ENCODE data around the gene ELAVL3.

Gene ELAVL3

DNA sequence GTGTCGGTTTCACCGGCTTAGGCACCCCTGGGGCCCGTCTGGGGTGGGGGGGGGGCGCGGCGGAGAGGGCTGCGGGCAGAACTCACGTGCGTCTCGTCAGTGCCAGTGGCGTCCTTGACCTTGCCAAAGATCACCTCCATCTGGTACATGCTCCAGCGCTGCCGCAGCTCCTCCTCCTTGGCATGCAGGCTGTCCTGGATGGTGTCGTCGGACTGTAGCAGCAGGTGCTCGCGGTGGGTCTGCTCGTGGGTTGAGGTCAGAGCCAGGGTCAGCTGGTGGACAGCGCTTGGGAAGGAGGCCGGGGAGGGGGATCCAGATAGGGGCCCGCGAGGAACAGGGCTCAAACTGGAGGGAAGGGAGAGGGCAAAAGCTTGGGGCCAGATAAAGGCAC lies 57.1 kb downstream of the ELAVL3 start:
- no peak overlapping the region for H4K5ac ChIP-seq (ENCODE audit: low read length)
- no CpG with 5 or more reads among the region's 22 CpGs for WGBS (ENCODE audit: extremely low coverage, insufficient coverage, low lambda C conversion rate)
- H3K4me1 ChIP-seq (ENCODE audit: control insufficient read depth, low read depth, low read length) = peaks cover 2% of the 10 kb centered on the region
- H3K4me2 ChIP-seq (ENCODE audit: low read length) = no peak overlapping the region
- H4K8ac ChIP-seq (ENCODE audit: low read depth, low read length) = no peak overlapping the region
- no peak overlapping the region for H3K18ac ChIP-seq (ENCODE audit: low read length)
- H3K9ac ChIP-seq (ENCODE audit: low read length) = no peak overlapping the region
- H2BK120ac ChIP-seq (ENCODE audit: low read depth, low read length) = no peak overlapping the region
- no peak overlapping the region for H3K56ac ChIP-seq (ENCODE audit: low read length)
- no peak overlapping the region for H3K4ac ChIP-seq (ENCODE audit: low read depth, low read length)
- no peak overlapping the region for H2BK15ac ChIP-seq (replicated peaks; ENCODE audit: low read depth)
- no peak overlapping the region for H3K27ac ChIP-seq (ENCODE audit: low read depth, low read length)
- no peak overlapping the region for H3K4me3 ChIP-seq (ENCODE audit: low read length)
- H2AK5ac ChIP-seq (ENCODE audit: low read length) = no peak overlapping the region
- no peak overlapping the region for H3K23ac ChIP-seq (ENCODE audit: low read length)
- H2BK5ac ChIP-seq (ENCODE audit: low read length) = no peak overlapping the region
- no peak for DNase-seq
- H3K79me1 ChIP-seq (ENCODE audit: low read length) = no peaks in the 10 kb centered on the region
- H3K79me2 ChIP-seq (ENCODE audit: control insufficient read depth, insufficient read depth, low read length) = no peaks in the 10 kb centered on the region
- H3K27me3 ChIP-seq (ENCODE audit: insufficient read depth, low read length, poor library complexity) = peaks cover 3% of the 10 kb centered on the region
- no peaks in the 10 kb centered on the region for H3K36me3 ChIP-seq (ENCODE audit: control insufficient read depth, insufficient read depth, low read length)

- Histone ChIP-seq H2BK15ac (replicated peaks; ENCODE audit: low read depth) (no peak overlapping the region), H3K79me2 (ENCODE audit: control insufficient read depth, insufficient read depth, low read length) (no peaks in the 10 kb centered on the region), H3K56ac (ENCODE audit: low read length) (no peak overlapping the region), H3K4ac (ENCODE audit: low read depth, low read length) (no peak overlapping the region), H3K4me3 (ENCODE audit: low read length) (no peak overlapping the region), H3K4me1 (ENCODE audit: control insufficient read depth, low read depth, low read length) (peaks cover 2% of the 10 kb centered on the region), H2BK5ac (ENCODE audit: low read length) (no peak overlapping the region), H3K36me3 (ENCODE audit: control insufficient read depth, insufficient read depth, low read length) (no peaks in the 10 kb centered on the region), H4K5ac (ENCODE audit: low read length) (no peak overlapping the region), H2BK120ac (ENCODE audit: low read depth, low read length) (no peak overlapping the region), H2AK5ac (ENCODE audit: low read length) (no peak overlapping the region), H3K27ac (ENCODE audit: low read depth, low read length) (no peak overlapping the region), H3K18ac (ENCODE audit: low read length) (no peak overlapping the region), H3K4me2 (ENCODE audit: low read length) (no peak overlapping the region), H3K27me3 (ENCODE audit: insufficient read depth, low read length, poor library complexity) (peaks cover 3% of the 10 kb centered on the region), H3K23ac (ENCODE audit: low read length) (no peak overlapping the region), H4K8ac (ENCODE audit: low read depth, low read length) (no peak overlapping the region), H3K9ac (ENCODE audit: low read length) (no peak overlapping the region), H3K79me1 (ENCODE audit: low read length) (no peaks in the 10 kb centered on the region)
- DNase-seq = no peak
- WGBS (ENCODE audit: extremely low coverage, insufficient coverage, low lambda C conversion rate) = no CpG with 5 or more reads among the region's 27 CpGs
These were observed 57.6 kb downstream of the ELAVL3 start for GRCh38 chr19:11423164-11423790.

DNA sequence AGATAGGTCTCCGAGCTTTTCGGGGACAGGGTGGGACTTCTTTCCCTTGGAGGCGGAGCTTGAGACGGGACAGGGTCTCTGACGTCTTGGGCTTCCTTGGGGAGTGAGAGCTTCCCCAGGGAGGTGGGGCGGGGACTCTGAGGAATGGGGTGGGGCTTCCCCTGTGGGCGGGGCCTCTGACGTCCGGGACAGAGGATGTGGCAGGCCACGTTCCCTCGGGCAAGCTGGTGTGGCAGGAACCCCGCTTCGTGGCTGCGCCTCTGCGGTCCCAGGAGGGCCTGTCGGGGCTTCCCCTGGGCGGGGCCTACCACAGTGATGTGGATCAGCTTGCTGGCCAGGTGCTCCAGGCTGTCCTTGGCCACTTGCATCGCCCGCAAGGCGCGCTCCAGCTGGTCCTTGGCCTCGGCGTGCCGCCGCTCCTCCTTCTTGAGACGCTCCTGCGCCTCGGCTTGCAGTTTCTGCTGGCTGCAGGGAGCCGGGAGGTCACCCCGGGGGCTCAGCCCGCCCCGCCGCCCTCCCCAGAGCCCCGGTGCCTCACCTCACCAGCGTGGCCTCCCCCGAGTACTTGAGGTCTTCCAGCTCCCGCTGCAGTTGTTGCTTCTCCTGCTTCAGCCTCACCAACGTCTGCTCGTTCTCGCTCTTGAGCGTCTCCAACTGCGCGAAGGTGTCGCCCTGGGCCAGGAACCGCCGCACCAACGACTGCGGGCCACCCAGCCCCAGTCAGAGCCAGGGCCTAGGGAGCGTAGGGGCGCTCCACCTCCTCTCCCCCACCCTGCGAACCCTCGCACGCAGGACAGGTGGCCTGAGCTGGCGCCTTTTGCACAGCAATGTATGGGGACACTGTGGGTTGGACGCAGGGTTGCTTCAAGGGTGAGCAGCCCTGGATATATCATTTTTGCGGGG lies 58.4 kb downstream of the ELAVL3 start:
- Histone ChIP-seq H2BK15ac (replicated peaks; ENCODE audit: low read depth) (no peak overlapping the region), H2BK5ac (ENCODE audit: low read length) (no peak overlapping the region), H3K23ac (ENCODE audit: low read length) (no peak overlapping the region), H3K18ac (ENCODE audit: low read length) (no peak overlapping the region), H3K4me1 (ENCODE audit: control insufficient read depth, low read depth, low read length) (peaks cover 2% of the 10 kb centered on the region), H3K36me3 (ENCODE audit: control insufficient read depth, insufficient read depth, low read length) (no peaks in the 10 kb centered on the region), H3K56ac (ENCODE audit: low read length) (peak overlapping the region; percentile 40), H4K8ac (ENCODE audit: low read depth, low read length) (no peak overlapping the region), H3K4ac (ENCODE audit: low read depth, low read length) (no peak overlapping the region), H4K5ac (ENCODE audit: low read length) (no peak overlapping the region), H3K4me2 (ENCODE audit: low read length) (peak overlapping the region; percentile 70), H3K27me3 (ENCODE audit: insufficient read depth, low read length, poor library complexity) (peaks cover 3% of the 10 kb centered on the region), H3K4me3 (ENCODE audit: low read length) (peak overlapping the region; percentile 38), H2AK5ac (ENCODE audit: low read length) (no peak overlapping the region), H3K79me2 (ENCODE audit: control insufficient read depth, insufficient read depth, low read length) (no peaks in the 10 kb centered on the region), H2BK120ac (ENCODE audit: low read depth, low read length) (no peak overlapping the region), H3K79me1 (ENCODE audit: low read length) (no peaks in the 10 kb centered on the region), H3K9ac (ENCODE audit: low read length) (peak overlapping the region; percentile 32), H3K27ac (ENCODE audit: low read depth, low read length) (no peak overlapping the region)
- peak; percentile 96 for DNase-seq
- no CpG with 5 or more reads among the region's 56 CpGs for WGBS (ENCODE audit: extremely low coverage, insufficient coverage, low lambda C conversion rate)

GRCh38 chr19:11421371-11422098 lies 59.3 kb downstream of the ELAVL3 start:
- Histone ChIP-seq H2AK5ac (ENCODE audit: low read length) (no peak overlapping the region), H2BK120ac (ENCODE audit: low read depth, low read length) (no peak overlapping the region), H3K4me2 (ENCODE audit: low read length) (peak overlapping the region; percentile 77), H4K8ac (ENCODE audit: low read depth, low read length) (no peak overlapping the region), H3K27me3 (ENCODE audit: insufficient read depth, low read length, poor library complexity) (peaks cover 3% of the 10 kb centered on the region), H3K4ac (ENCODE audit: low read depth, low read length) (no peak overlapping the region), H3K4me3 (ENCODE audit: low read length) (peak overlapping the region; percentile 38), H3K27ac (ENCODE audit: low read depth, low read length) (no peak overlapping the region), H3K36me3 (ENCODE audit: control insufficient read depth, insufficient read depth, low read length) (no peaks in the 10 kb centered on the region), H3K56ac (ENCODE audit: low read length) (peak overlapping the region; percentile 77), H3K9ac (ENCODE audit: low read length) (peak overlapping the region; percentile 58), H3K79me1 (ENCODE audit: low read length) (no peaks in the 10 kb centered on the region), H3K4me1 (ENCODE audit: control insufficient read depth, low read depth, low read length) (peaks cover 2% of the 10 kb centered on the region), H2BK5ac (ENCODE audit: low read length) (no peak overlapping the region), H4K5ac (ENCODE audit: low read length) (no peak overlapping the region), H2BK15ac (replicated peaks; ENCODE audit: low read depth) (no peak overlapping the region), H3K23ac (ENCODE audit: low read length) (no peak overlapping the region), H3K79me2 (ENCODE audit: control insufficient read depth, insufficient read depth, low read length) (no peaks in the 10 kb centered on the region), H3K18ac (ENCODE audit: low read length) (no peak overlapping the region)
- WGBS (ENCODE audit: extremely low coverage, insufficient coverage, low lambda C conversion rate) = no CpG with 5 or more reads among the region's 36 CpGs
- peak; percentile 83 for DNase-seq

DNA sequence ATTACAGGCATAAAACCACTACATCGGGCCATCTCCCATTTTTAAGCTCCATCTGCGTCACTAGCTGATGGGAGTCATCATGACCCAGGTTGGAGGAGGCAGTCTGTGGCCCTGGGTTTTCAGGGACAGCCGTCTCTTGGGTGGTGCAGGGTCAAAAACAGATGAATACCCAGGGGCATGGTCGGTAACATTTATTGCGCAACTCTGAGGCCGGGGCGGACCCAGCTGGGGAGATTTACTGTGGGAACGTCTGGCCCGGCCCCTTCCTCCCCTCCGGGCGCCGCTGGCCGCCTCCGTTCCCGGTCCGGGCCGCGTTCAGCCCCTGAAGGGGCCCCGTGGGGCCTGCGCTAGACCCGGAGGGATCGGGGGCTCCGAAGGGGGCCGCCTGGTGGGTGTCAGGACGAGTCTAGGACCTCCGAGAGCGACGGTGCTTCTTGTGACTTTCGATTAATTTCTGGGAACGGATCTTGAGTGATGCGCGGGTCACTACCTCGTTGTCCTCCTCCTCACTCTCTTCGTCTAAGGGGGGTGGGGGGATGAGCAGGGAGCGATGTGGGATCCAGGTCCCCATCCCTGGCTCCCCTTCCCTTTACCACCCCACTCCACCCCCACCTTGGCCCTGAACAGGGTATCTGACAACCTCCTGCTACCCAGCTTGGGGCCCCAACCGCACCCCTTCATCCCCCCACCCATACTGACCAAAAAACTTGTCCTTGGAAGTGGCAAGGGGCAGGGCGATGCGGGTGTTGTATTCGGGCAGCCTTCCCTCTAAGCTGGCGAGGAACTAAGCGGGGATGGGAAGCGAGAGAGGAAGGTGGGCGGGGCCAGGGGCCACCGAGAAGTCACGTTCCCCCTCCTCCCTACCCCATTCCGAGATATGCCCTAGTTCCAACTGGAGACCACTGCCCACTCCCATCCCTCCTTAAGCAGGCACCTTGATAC lies 60.1 kb downstream of the ELAVL3 start:
- Histone ChIP-seq H3K18ac (ENCODE audit: low read length) (no peak overlapping the region), H3K9ac (ENCODE audit: low read length) (peak overlapping the region; percentile 20), H2BK120ac (ENCODE audit: low read depth, low read length) (no peak overlapping the region), H2AK5ac (ENCODE audit: low read length) (no peak overlapping the region), H3K79me1 (ENCODE audit: low read length) (no peaks in the 10 kb centered on the region), H4K8ac (ENCODE audit: low read depth, low read length) (no peak overlapping the region), H3K4me1 (ENCODE audit: control insufficient read depth, low read depth, low read length) (peaks cover 2% of the 10 kb centered on the region), H3K79me2 (ENCODE audit: control insufficient read depth, insufficient read depth, low read length) (no peaks in the 10 kb centered on the region), H3K27me3 (ENCODE audit: insufficient read depth, low read length, poor library complexity) (peaks cover 3% of the 10 kb centered on the region), H3K4ac (ENCODE audit: low read depth, low read length) (no peak overlapping the region), H3K36me3 (ENCODE audit: control insufficient read depth, insufficient read depth, low read length) (no peaks in the 10 kb centered on the region), H3K4me3 (ENCODE audit: low read length) (no peak overlapping the region), H2BK5ac (ENCODE audit: low read length) (no peak overlapping the region), H4K5ac (ENCODE audit: low read length) (no peak overlapping the region), H3K4me2 (ENCODE audit: low read length) (peak overlapping the region; percentile 77), H3K27ac (ENCODE audit: low read depth, low read length) (no peak overlapping the region), H3K56ac (ENCODE audit: low read length) (peak overlapping the region; percentile 77), H2BK15ac (replicated peaks; ENCODE audit: low read depth) (no peak overlapping the region), H3K23ac (ENCODE audit: low read length) (no peak overlapping the region)
- WGBS (ENCODE audit: extremely low coverage, insufficient coverage, low lambda C conversion rate) = no CpG with 5 or more reads among the region's 46 CpGs
- DNase-seq = peak; percentile 46
